ENCODE data around the gene GPD1L. TPM values are rescaled to one million over a fixed set of nuclear protein-coding genes. Genes with fewer than 3 reads are reported as not detected.

Gene GPD1L
- total and polyA plus RNA-seq, 7 donors, result 28.2 to 135 (median 101) TPM

- WGBS, 3 donors, result 64 to 72% (median 71%) methylated on average over 8 of the region's 8 CpGs
- H3K27me3 ChIP-seq (ENCODE audit: insufficient read depth in 3 of 3, low read length in 2 of 3), result no peaks in the 10 kb centered on the region
- intact Hi-C loops (cut with DNase I), result no loop called here
- DNase-seq, result no peak
- H3K9me3 ChIP-seq, result no peaks in the 10 kb centered on the region
- no peak overlapping the region for H3K27ac ChIP-seq
- TF ChIP-seq, protein P1, sequence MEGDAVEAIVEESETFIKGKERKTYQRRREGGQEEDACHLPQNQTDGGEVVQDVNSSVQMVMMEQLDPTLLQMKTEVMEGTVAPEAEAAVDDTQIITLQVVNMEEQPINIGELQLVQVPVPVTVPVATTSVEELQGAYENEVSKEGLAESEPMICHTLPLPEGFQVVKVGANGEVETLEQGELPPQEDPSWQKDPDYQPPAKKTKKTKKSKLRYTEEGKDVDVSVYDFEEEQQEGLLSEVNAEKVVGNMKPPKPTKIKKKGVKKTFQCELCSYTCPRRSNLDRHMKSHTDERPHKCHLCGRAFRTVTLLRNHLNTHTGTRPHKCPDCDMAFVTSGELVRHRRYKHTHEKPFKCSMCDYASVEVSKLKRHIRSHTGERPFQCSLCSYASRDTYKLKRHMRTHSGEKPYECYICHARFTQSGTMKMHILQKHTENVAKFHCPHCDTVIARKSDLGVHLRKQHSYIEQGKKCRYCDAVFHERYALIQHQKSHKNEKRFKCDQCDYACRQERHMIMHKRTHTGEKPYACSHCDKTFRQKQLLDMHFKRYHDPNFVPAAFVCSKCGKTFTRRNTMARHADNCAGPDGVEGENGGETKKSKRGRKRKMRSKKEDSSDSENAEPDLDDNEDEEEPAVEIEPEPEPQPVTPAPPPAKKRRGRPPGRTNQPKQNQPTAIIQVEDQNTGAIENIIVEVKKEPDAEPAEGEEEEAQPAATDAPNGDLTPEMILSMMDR (IDR thresholded peaks at IDR 0.05), result no peak
- no peak overlapping the region for H3K4me3 ChIP-seq
- H3K4me1 ChIP-seq, result no peaks in the 10 kb centered on the region
- H3K36me3 ChIP-seq (ENCODE audit: insufficient read depth in 1 of 2, low read depth in 1 of 2), result peaks cover 0 to 36% of the 10 kb centered on the region in 2 donors
- peak in 2 of 4 donors; percentile 44 to 54 for ATAC-seq
Measured at GRCh38 chr3:32138545-32139104, 32.2 kb downstream of the GPD1L start.

DNA sequence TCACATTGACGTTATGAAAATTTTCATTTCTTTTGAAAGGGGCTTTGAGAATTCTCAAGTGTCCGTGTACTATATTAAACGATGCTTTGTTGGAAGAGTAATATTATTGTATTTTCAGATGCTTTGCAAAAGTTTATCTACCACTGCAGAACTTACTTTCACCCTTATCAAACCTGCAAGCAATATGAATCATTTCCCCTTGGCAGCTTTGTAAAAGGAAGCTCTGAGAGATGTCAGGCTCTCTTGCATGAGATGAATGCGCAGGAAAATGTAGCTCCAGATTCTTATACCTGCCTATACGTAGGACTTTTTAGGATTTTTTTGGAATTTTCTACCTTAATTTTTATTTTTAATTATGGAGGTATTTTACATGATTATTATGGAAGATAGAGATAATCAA, 34.5 kb downstream of the GPD1L start:
- 71 to 83% (median 75%) methylated on average over 5 of the region's 5 CpGs for WGBS, 3 donors
- no peak for ATAC-seq
- TF ChIP-seq, protein P1 (IDR thresholded peaks at IDR 0.05), result no peak
- Histone ChIP-seq H3K36me3 (ENCODE audit: insufficient read depth in 1 of 2, low read depth in 1 of 2) (peaks cover 0 to 37% of the 10 kb centered on the region in 2 donors), H3K9me3 (no peaks in the 10 kb centered on the region), H3K4me1 (peaks cover 7% of the 10 kb centered on the region), H3K27ac (no peak overlapping the region), H3K4me3 (no peak overlapping the region), H3K27me3 (ENCODE audit: insufficient read depth in 3 of 3, low read length in 2 of 3) (no peaks in the 10 kb centered on the region)
- DNase-seq, result no peak
- intact Hi-C loops (cut with DNase I), result no loop called here

DNA sequence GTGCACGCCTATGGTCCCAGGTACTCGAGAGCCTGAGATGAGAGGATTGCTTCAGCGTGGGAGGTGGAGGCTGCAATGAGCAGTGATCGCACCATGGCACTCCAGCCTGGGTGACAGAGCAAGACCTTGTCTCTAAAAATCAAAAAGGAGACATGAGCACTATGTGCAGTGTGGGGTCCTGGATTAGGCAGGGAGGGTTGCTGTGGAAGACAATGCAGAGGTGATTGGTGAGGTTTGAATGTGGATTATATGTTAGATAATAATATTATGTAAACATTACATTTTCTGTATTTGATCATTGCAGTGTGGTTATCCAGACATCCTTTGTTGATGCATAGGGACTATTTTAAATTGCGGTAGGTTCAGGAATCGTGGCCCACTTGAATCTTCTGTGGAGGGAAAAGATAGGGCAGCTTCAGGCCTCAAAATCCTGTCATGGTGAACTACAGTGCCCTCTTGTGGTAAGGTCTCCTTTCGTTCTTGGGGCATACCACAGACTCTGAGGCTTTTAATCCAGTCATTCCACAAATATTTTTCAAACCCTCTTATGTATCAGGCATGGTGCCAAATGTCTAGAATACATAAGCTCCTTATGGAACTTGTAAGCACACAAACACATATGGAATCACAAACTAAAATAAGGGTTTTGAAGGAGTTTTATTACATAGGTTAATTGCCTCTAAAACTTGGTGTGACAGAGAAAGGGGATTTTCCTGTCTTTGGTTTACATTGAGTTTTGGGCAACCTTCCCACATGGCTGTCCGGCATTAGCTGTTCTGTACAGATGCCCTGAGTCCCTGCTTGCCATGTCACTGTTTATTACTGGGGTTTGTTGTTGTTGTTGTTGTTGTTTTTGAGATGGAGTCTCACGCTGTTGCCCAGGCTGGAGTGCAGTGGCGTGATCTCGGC, 37.7 kb downstream of the GPD1L start:
- intact Hi-C loops (cut with DNase I), result loop anchor here (1.0 to 2.0 kb wide), 2 partner anchors 125 kb away; no protein-coding TSS in a partner anchor
- no peaks in the 10 kb centered on the region for H3K9me3 ChIP-seq
- DNase-seq (no peak), ATAC-seq (peak; percentile 77 to 90 (median 82))
- WGBS, 3 donors, result 63 to 67% (median 67%) methylated on average over 11 of the region's 11 CpGs
- TF ChIP-seq, protein P1 (IDR thresholded peaks at IDR 0.05), result peak; percentile 90
- H3K27ac ChIP-seq, result no peak overlapping the region
- peaks cover 0 to 64% of the 10 kb centered on the region in 2 donors for H3K36me3 ChIP-seq (ENCODE audit: insufficient read depth in 1 of 2, low read depth in 1 of 2)
- peaks cover 11% of the 10 kb centered on the region for H3K4me1 ChIP-seq
- H3K4me3 ChIP-seq, result no peak overlapping the region
- H3K27me3 ChIP-seq (ENCODE audit: insufficient read depth in 3 of 3, low read length in 2 of 3), result no peaks in the 10 kb centered on the region

GRCh38 chr3:32146746-32147211, 40.4 kb downstream of the GPD1L start:
- Histone ChIP-seq H3K36me3 (ENCODE audit: insufficient read depth in 1 of 2, low read depth in 1 of 2) (peaks cover 0 to 69% of the 10 kb centered on the region in 2 donors), H3K4me3 (no peak overlapping the region), H3K27me3 (ENCODE audit: insufficient read depth in 3 of 3, low read length in 2 of 3) (no peaks in the 10 kb centered on the region), H3K27ac (no peak overlapping the region), H3K4me1 (peaks cover 11% of the 10 kb centered on the region), H3K9me3 (no peaks in the 10 kb centered on the region)
- 46 to 55% (median 49%) methylated on average over 3 of the region's 3 CpGs for WGBS, 3 donors
- intact Hi-C loops (cut with DNase I), result no loop called here
- ATAC-seq, result no peak
- TF ChIP-seq, protein P1 (IDR thresholded peaks at IDR 0.05), result no peak
- DNase-seq, result no peak
